Measurements from ENCODE around the gene SDE2.

SDE2 gene

GRCh38 chr1:225999227-225999911 is at the start of gene SDE2:
SDE2 (minus strand) TSS chr1:225999343; CDS start chr1:225999312, 31 bp downstream.
- Histone ChIP-seq H3K36me3 (ENCODE audit: control insufficient read depth, insufficient read depth, low read length) (no peaks in the 10 kb centered on the region; the same call in 1 of the 2 replicates), H3K4me1 (ENCODE audit: control insufficient read depth, insufficient read depth, low read length) (peaks cover 2% of the 10 kb centered on the region; the same call in 1 of the 2 replicates), H3K27me3 (ENCODE audit: control insufficient read depth, insufficient read depth, low read length) (no peaks in the 10 kb centered on the region), H3K4me3 (ENCODE audit: low read length) (peak within 1 kb of the TSS; percentile 98), H3K27ac (ENCODE audit: low read length) (no peak within 1 kb of the TSS), H3K9me3 (ENCODE audit: control insufficient read depth, insufficient read depth, low read length) (no peaks in the 10 kb centered on the region)
- WGBS (ENCODE audit: insufficient coverage, insufficient read length), result no CpG with 5 or more reads among the region's 53 CpGs
- DNase-seq (ENCODE audit: low read depth, low spot score), result peak; percentile 96

GRCh38 chr1:226048886-226049285 is 49.7 kb upstream of the SDE2 start:
- no peak for DNase-seq (ENCODE audit: low read depth, low spot score)
- no peaks in the 10 kb centered on the region for H3K9me3 ChIP-seq (ENCODE audit: control insufficient read depth, insufficient read depth, low read length)
- H3K27me3 ChIP-seq (ENCODE audit: control insufficient read depth, insufficient read depth, low read length), result no peaks in the 10 kb centered on the region
- WGBS (ENCODE audit: insufficient coverage, insufficient read length), result no CpG with 5 or more reads among the region's 1 CpG
- H3K4me3 ChIP-seq (ENCODE audit: low read length), result no peak overlapping the region
- no peaks in the 10 kb centered on the region for H3K36me3 ChIP-seq (ENCODE audit: control insufficient read depth, insufficient read depth, low read length)
- H3K4me1 ChIP-seq (ENCODE audit: control insufficient read depth, insufficient read depth, low read length), result no peaks in the 10 kb centered on the region; the same call in 1 of the 2 replicates
- no peak overlapping the region for H3K27ac ChIP-seq (ENCODE audit: low read length)

GRCh38 chr1:226047495-226047894 is 48.4 kb upstream of the SDE2 start:
- no peaks in the 10 kb centered on the region for H3K27me3 ChIP-seq (ENCODE audit: control insufficient read depth, insufficient read depth, low read length)
- H3K36me3 ChIP-seq (ENCODE audit: control insufficient read depth, insufficient read depth, low read length), result no peaks in the 10 kb centered on the region
- no peak overlapping the region for H3K4me3 ChIP-seq (ENCODE audit: low read length)
- no peaks in the 10 kb centered on the region for H3K9me3 ChIP-seq (ENCODE audit: control insufficient read depth, insufficient read depth, low read length)
- no peak for DNase-seq (ENCODE audit: low read depth, low spot score)
- H3K4me1 ChIP-seq (ENCODE audit: control insufficient read depth, insufficient read depth, low read length), result no peaks in the 10 kb centered on the region; the same call in 1 of the 2 replicates
- WGBS (ENCODE audit: insufficient coverage, insufficient read length), result no CpG with 5 or more reads among the region's 1 CpG
- no peak overlapping the region for H3K27ac ChIP-seq (ENCODE audit: low read length)

GRCh38 chr1:226046240-226046639 is 47.1 kb upstream of the SDE2 start:
- whole genome bisulfite sequencing (ENCODE audit: insufficient coverage, insufficient read length), result no CpG with 5 or more reads among the region's 6 CpGs
- Histone ChIP-seq H3K4me3 (ENCODE audit: low read length) (no peak overlapping the region), H3K9me3 (ENCODE audit: control insufficient read depth, insufficient read depth, low read length) (no peaks in the 10 kb centered on the region), H3K36me3 (ENCODE audit: control insufficient read depth, insufficient read depth, low read length) (no peaks in the 10 kb centered on the region), H3K4me1 (ENCODE audit: control insufficient read depth, insufficient read depth, low read length) (no peaks in the 10 kb centered on the region; the same call in 1 of the 2 replicates), H3K27me3 (ENCODE audit: control insufficient read depth, insufficient read depth, low read length) (no peaks in the 10 kb centered on the region), H3K27ac (ENCODE audit: low read length) (no peak overlapping the region)
- no peak for DNase-seq (ENCODE audit: low read depth, low spot score)

GRCh38 chr1:226044514-226045101 is 45.5 kb upstream of the SDE2 start:
- DNase-seq (ENCODE audit: low read depth, low spot score), result no peak
- no peaks in the 10 kb centered on the region for H3K36me3 ChIP-seq (ENCODE audit: control insufficient read depth, insufficient read depth, low read length)
- no peaks in the 10 kb centered on the region; the same call in 1 of the 2 replicates for H3K4me1 ChIP-seq (ENCODE audit: control insufficient read depth, insufficient read depth, low read length)
- no peaks in the 10 kb centered on the region for H3K9me3 ChIP-seq (ENCODE audit: control insufficient read depth, insufficient read depth, low read length)
- WGBS (ENCODE audit: insufficient coverage, insufficient read length), result no CpG with 5 or more reads among the region's 4 CpGs
- no peak overlapping the region for H3K4me3 ChIP-seq (ENCODE audit: low read length)
- no peaks in the 10 kb centered on the region for H3K27me3 ChIP-seq (ENCODE audit: control insufficient read depth, insufficient read depth, low read length)
- no peak overlapping the region for H3K27ac ChIP-seq (ENCODE audit: low read length)

- Histone ChIP-seq H3K36me3 (ENCODE audit: control insufficient read depth, insufficient read depth, low read length) (no peaks in the 10 kb centered on the region), H3K4me1 (ENCODE audit: control insufficient read depth, insufficient read depth, low read length) (no peaks in the 10 kb centered on the region; the same call in 1 of the 2 replicates), H3K27ac (ENCODE audit: low read length) (no peak overlapping the region), H3K27me3 (ENCODE audit: control insufficient read depth, insufficient read depth, low read length) (no peaks in the 10 kb centered on the region), H3K4me3 (ENCODE audit: low read length) (no peak overlapping the region), H3K9me3 (ENCODE audit: control insufficient read depth, insufficient read depth, low read length) (no peaks in the 10 kb centered on the region)
- DNase-seq (ENCODE audit: low read depth, low spot score), result no peak
- WGBS (ENCODE audit: insufficient coverage, insufficient read length), result no CpG with 5 or more reads among the region's 1 CpG
Measured at GRCh38 chr1:226041419-226041818, 42.3 kb upstream of the SDE2 start.

- no peak overlapping the region for H3K27ac ChIP-seq (ENCODE audit: low read length)
- H3K27me3 ChIP-seq (ENCODE audit: control insufficient read depth, insufficient read depth, low read length), result no peaks in the 10 kb centered on the region
- no peak overlapping the region for H3K4me3 ChIP-seq (ENCODE audit: low read length)
- H3K4me1 ChIP-seq (ENCODE audit: control insufficient read depth, insufficient read depth, low read length), result no peaks in the 10 kb centered on the region
- DNase-seq (ENCODE audit: low read depth, low spot score), result no peak
- WGBS (ENCODE audit: insufficient coverage, insufficient read length), result no CpG with 5 or more reads among the region's 1 CpG
- H3K9me3 ChIP-seq (ENCODE audit: control insufficient read depth, insufficient read depth, low read length), result no peaks in the 10 kb centered on the region
- H3K36me3 ChIP-seq (ENCODE audit: control insufficient read depth, insufficient read depth, low read length), result no peaks in the 10 kb centered on the region
Measured at GRCh38 chr1:226038661-226039060, 39.5 kb upstream of the SDE2 start.

- no peak for DNase-seq (ENCODE audit: low read depth, low spot score)
- no peak overlapping the region for H3K4me3 ChIP-seq (ENCODE audit: low read length)
- WGBS (ENCODE audit: insufficient coverage, insufficient read length), result no CpG with 5 or more reads among the region's 5 CpGs
- H3K4me1 ChIP-seq (ENCODE audit: control insufficient read depth, insufficient read depth, low read length), result no peaks in the 10 kb centered on the region
- H3K27ac ChIP-seq (ENCODE audit: low read length), result no peak overlapping the region
- no peaks in the 10 kb centered on the region for H3K9me3 ChIP-seq (ENCODE audit: control insufficient read depth, insufficient read depth, low read length)
- no peaks in the 10 kb centered on the region for H3K36me3 ChIP-seq (ENCODE audit: control insufficient read depth, insufficient read depth, low read length)
- no peaks in the 10 kb centered on the region for H3K27me3 ChIP-seq (ENCODE audit: control insufficient read depth, insufficient read depth, low read length)
Measured at GRCh38 chr1:226035915-226036314, 36.8 kb upstream of the SDE2 start.

GRCh38 chr1:226034482-226034881 is 35.3 kb upstream of the SDE2 start:
- no CpG with 5 or more reads among the region's 6 CpGs for WGBS (ENCODE audit: insufficient coverage, insufficient read length)
- Histone ChIP-seq H3K9me3 (ENCODE audit: control insufficient read depth, insufficient read depth, low read length) (no peaks in the 10 kb centered on the region), H3K4me3 (ENCODE audit: low read length) (no peak overlapping the region), H3K27me3 (ENCODE audit: control insufficient read depth, insufficient read depth, low read length) (no peaks in the 10 kb centered on the region), H3K4me1 (ENCODE audit: control insufficient read depth, insufficient read depth, low read length) (no peaks in the 10 kb centered on the region), H3K27ac (ENCODE audit: low read length) (no peak overlapping the region), H3K36me3 (ENCODE audit: control insufficient read depth, insufficient read depth, low read length) (no peaks in the 10 kb centered on the region)
- no peak for DNase-seq (ENCODE audit: low read depth, low spot score)

- H3K4me3 ChIP-seq (ENCODE audit: low read length), result no peak overlapping the region
- no peak overlapping the region for H3K27ac ChIP-seq (ENCODE audit: low read length)
- no peaks in the 10 kb centered on the region for H3K9me3 ChIP-seq (ENCODE audit: control insufficient read depth, insufficient read depth, low read length)
- no peaks in the 10 kb centered on the region for H3K36me3 ChIP-seq (ENCODE audit: control insufficient read depth, insufficient read depth, low read length)
- no peaks in the 10 kb centered on the region for H3K27me3 ChIP-seq (ENCODE audit: control insufficient read depth, insufficient read depth, low read length)
- no peaks in the 10 kb centered on the region for H3K4me1 ChIP-seq (ENCODE audit: control insufficient read depth, insufficient read depth, low read length)
- DNase-seq (ENCODE audit: low read depth, low spot score), result no peak
Measured at GRCh38 chr1:226033991-226034390, 34.8 kb upstream of the SDE2 start.

- 100% methylated on average over 1 of the region's 4 CpGs for WGBS (ENCODE audit: insufficient coverage, insufficient read length)
- no peaks in the 10 kb centered on the region for H3K27me3 ChIP-seq (ENCODE audit: control insufficient read depth, insufficient read depth, low read length)
- H3K36me3 ChIP-seq (ENCODE audit: control insufficient read depth, insufficient read depth, low read length), result no peaks in the 10 kb centered on the region
- H3K4me3 ChIP-seq (ENCODE audit: low read length), result no peak overlapping the region
- no peak overlapping the region for H3K27ac ChIP-seq (ENCODE audit: low read length)
- no peak for DNase-seq (ENCODE audit: low read depth, low spot score)
- H3K4me1 ChIP-seq (ENCODE audit: control insufficient read depth, insufficient read depth, low read length), result no peaks in the 10 kb centered on the region
- H3K9me3 ChIP-seq (ENCODE audit: control insufficient read depth, insufficient read depth, low read length), result no peaks in the 10 kb centered on the region
Measured at GRCh38 chr1:226033582-226033981, 34.4 kb upstream of the SDE2 start.
